ENCODE results near the gene BSPRY. TPM values are rescaled to one million over a fixed set of nuclear protein-coding genes. Genes with fewer than 3 reads are reported as not detected.
"Not testable (repeated sequence)": the region's sequence is repeated elsewhere in the genome, so short reads cannot be mapped to it uniquely, and the experiment has no call there.

BSPRY gene
- total RNA-seq, 1 experiment from 2014 or later = not detected

GRCh38 chr9:113406353-113406752 is 57.0 kb downstream of the BSPRY start:
- in situ Hi-C loops (cut with HindIII; ENCODE audit: low pct_unique_long_range_greater_than_20kb, low sequenced_read_pairs); DNase-seq (ENCODE audit: low read depth, low spot score): not testable (repeated sequence)

- DNase-seq (ENCODE audit: low read depth, low spot score) = peak; percentile 77
- in situ Hi-C loops (cut with HindIII; ENCODE audit: low pct_unique_long_range_greater_than_20kb, low sequenced_read_pairs) = not testable (repeated sequence)
These were observed 57.7 kb downstream of the BSPRY start for GRCh38 chr9:113406873-113407511.

GRCh38 chr9:113409481-113409880 is 60.1 kb downstream of the BSPRY start:
- DNase-seq (ENCODE audit: low read depth, low spot score) = no peak

DNA sequence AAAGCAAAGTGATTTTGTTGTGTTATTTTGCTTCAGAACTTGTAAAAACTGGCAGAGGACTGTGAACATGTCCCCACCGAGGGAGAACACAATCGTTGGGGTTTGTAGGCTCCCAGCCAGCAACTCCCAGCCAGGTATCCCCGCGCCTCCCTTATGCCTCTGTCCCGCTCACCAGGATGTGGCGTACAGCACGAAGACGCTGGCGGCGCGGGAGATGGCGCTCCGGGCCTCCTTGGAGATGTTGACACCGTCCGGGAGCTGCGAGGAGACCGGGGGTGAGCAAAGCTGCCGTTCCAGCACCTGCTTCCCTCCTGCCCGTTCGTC is 60.5 kb downstream of the BSPRY start:
- no peak for DNase-seq (ENCODE audit: low read depth, low spot score)
- in situ Hi-C loops (cut with HindIII; ENCODE audit: low pct_unique_long_range_greater_than_20kb, low sequenced_read_pairs) = no loop called here

More at GRCh38 chr9:113409481-113409880, 60.1 kb downstream of the BSPRY start:
- in situ Hi-C loops (cut with HindIII; ENCODE audit: low pct_unique_long_range_greater_than_20kb, low sequenced_read_pairs) = no loop called here

DNA sequence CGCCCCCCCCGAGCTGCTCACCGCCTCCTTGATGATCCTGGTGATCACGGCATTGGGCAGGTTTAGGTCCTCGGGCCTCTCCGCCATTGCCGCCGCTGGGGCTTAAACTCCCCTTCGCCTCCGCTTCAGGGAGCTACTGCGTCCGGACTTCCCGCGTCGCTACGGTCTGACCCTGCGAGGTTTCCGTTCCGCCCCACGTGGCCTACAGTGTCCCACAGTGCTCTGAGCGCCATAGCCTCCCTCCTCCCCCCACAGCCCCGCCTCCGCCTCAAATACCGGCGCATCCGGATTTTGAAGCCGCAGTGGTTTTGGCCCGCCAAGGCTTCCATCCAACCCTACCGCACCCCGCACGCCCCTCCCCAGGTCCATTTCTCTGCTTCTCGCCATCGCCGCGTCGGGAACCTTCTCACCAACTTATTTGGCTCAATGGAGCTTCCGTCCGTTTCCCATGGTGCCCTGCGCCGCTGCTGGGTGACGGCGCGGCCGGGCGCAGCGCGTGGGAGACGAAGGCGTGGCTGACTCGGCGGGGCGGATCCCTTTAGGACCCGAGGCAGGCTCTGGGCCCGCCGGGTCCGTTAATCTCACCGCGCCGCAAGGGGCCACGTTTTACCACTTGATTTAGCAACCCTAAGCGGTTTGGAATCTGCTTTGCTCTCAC is 61.0 kb downstream of the BSPRY start, which contains the start of the genes C9orf43 and POLE3:
C9orf43 (plus strand) TSS at position 541 of the 658 bp plus-strand sequence. CDS start 2,747 bp downstream, outside the sequence.
POLE3 (minus strand) TSS at position 469 of the 658 bp plus-strand sequence; CDS start at position 87, 382 bp downstream.
- in situ Hi-C loops (cut with HindIII; ENCODE audit: low pct_unique_long_range_greater_than_20kb, low sequenced_read_pairs) = no loop called here
- DNase-seq (ENCODE audit: low read depth, low spot score) = peak; percentile 96

GRCh38 chr9:113416149-113416721 is 66.9 kb downstream of the BSPRY start:
- DNase-seq (ENCODE audit: low read depth, low spot score) = no peak
- in situ Hi-C loops (cut with HindIII; ENCODE audit: low pct_unique_long_range_greater_than_20kb, low sequenced_read_pairs) = no loop called here

DNA sequence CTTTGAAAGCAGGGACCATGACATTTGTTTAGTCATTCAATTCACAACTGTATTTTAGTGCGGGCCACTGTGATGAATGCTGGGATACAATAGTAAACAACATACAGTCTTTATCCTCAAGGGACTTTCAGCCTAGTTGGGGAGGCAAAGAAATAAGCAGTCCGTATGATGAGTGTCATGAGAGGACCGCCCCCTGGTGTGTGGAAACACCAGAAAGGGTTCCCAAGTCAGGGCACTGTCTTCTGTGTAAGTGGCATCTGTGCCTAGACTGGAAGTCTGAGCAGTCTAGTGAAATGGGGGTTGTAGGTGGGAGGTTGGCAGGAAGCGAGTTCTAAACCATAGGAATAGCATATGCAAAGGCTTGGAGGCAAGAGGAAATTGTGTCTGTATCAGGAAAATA is 68.0 kb downstream of the BSPRY start:
- DNase-seq (ENCODE audit: low read depth, low spot score) = peak; percentile 19
- in situ Hi-C loops (cut with HindIII; ENCODE audit: low pct_unique_long_range_greater_than_20kb, low sequenced_read_pairs) = no loop called here

Other genes with a start within 250 kb of the BSPRY start
- gene SLC31A2, start 198.5 kb upstream of the BSPRY start, total RNA-seq (2014; rRNA removed; shearing (Covaris generic)) = 11.9 and 12.1 TPM in 2 replicates
- gene FKBP15, start 128.3 kb upstream of the BSPRY start, total RNA-seq (2014; rRNA removed; shearing (Covaris generic)) = 34.9 and 35.1 TPM in 2 replicates
- 104 and 105 TPM in 2 replicates for gene SLC31A1, start 128.0 kb upstream of the BSPRY start, total RNA-seq (2014; rRNA removed; shearing (Covaris generic))
- 33.7 and 44.8 TPM in 2 replicates for gene CDC26, start 74.0 kb upstream of the BSPRY start, total RNA-seq (2014; rRNA removed; shearing (Covaris generic))
- gene PRPF4, start 73.9 kb upstream of the BSPRY start, total RNA-seq (2014; rRNA removed; shearing (Covaris generic)) = 44.7 and 59.0 TPM in 2 replicates
- not detected in 2 replicates for gene RNF183, start 46.2 kb upstream of the BSPRY start, total RNA-seq (2014; rRNA removed; shearing (Covaris generic))
- gene WDR31, start 9.3 kb upstream of the BSPRY start, total RNA-seq (2014; rRNA removed; shearing (Covaris generic)) = 2.2 and 2.4 TPM in 2 replicates
- 31.1 and 33.8 TPM in 2 replicates for gene HDHD3, start 27.4 kb downstream of the BSPRY start, total RNA-seq (2014; rRNA removed; shearing (Covaris generic))
- gene ALAD, start 51.7 kb downstream of the BSPRY start, total RNA-seq (2014; rRNA removed; shearing (Covaris generic)) = 17.7 and 18.5 TPM in 2 replicates
- 73.8 and 78.2 TPM in 2 replicates for gene POLE3, start 61.1 kb downstream of the BSPRY start, total RNA-seq (2014; rRNA removed; shearing (Covaris generic))
- gene C9orf43, start 61.2 kb downstream of the BSPRY start, total RNA-seq (2014; rRNA removed; shearing (Covaris generic)) = 1.1 and 1.4 TPM in 2 replicates
- gene RGS3, start 114.2 kb downstream of the BSPRY start, total RNA-seq (2014; rRNA removed; shearing (Covaris generic)) = 23.3 and 25.0 TPM in 2 replicates

Data from SK-MEL-5 (cell line).